GM23338 (cell line): ENCODE results near the gene GID4. TPM values are rescaled to one million over a fixed set of nuclear protein-coding genes. Genes with fewer than 3 reads are reported as not detected.

Experiments used
- ATAC-seq: fragments of 200-7000 bp; cut with Tn5 transposase; 3 replicates; pipeline ENCODE4 v1.9.1; 2020
- DNase-seq: peaks from one replicate; pipeline ENCODE4 v3.0.0-alpha.2; 2015; ENCODE audit warnings: low spot score
- H2AFZ ChIP-seq: fragments of 200-600 bp; sonication (generic); 2 replicates; pipeline ENCODE4 v1.8.0; 2016; ENCODE audit warnings: antibody characterized with exemption, mild to moderate bottlenecking, moderate library complexity
- H3F3A ChIP-seq: fragments of 200-600 bp; sonication (generic); replicated peaks from 2 replicates; pipeline ENCODE4 v1.8.0; 2017; ENCODE audit warnings: antibody characterized with exemption, mixed run types, low read depth
- H3K27ac ChIP-seq: fragments of 200-600 bp; sonication (generic); 2 replicates; pipeline ENCODE4 v1.6.1; 2016; ENCODE audit warnings: low read depth
- H3K27me3 ChIP-seq: fragments of 200-600 bp; sonication (generic); 2 replicates; pipeline ENCODE4 v1.8.0; 2016; ENCODE audit warnings: mild to moderate bottlenecking, mixed run types, moderate library complexity; ENCODE audit not compliant: insufficient read depth
- H3K36me3 ChIP-seq: fragments of 200-600 bp; sonication (generic); 2 replicates; pipeline ENCODE4 v1.8.0; 2016; ENCODE audit warnings: mild to moderate bottlenecking; ENCODE audit not compliant: insufficient read depth
- H3K4me1 ChIP-seq: fragments of 200-600 bp; sonication (generic); 2 replicates; pipeline ENCODE4 v1.8.0; 2016; ENCODE audit warnings: mild to moderate bottlenecking, moderate library complexity; ENCODE audit not compliant: insufficient read depth
- H3K4me2 ChIP-seq: fragments of 200-600 bp; sonication (generic); 2 replicates; pipeline ENCODE4 v1.7.1; 2017; ENCODE audit warnings: mixed run types
- H3K4me3 ChIP-seq: fragments of 200-600 bp; sonication (generic); 2 replicates; pipeline ENCODE4 v1.6.1; 2016; ENCODE audit warnings: mixed run types
- H3K79me2 ChIP-seq: fragments of 200-600 bp; sonication (generic); replicated peaks from 2 replicates; pipeline ENCODE4 v1.8.0; 2017; ENCODE audit warnings: mild to moderate bottlenecking; ENCODE audit not compliant: insufficient read depth
- H3K9me2 ChIP-seq: fragments of 200-600 bp; sonication (generic); 2 replicates; pipeline ENCODE4 v1.8.0; 2017; ENCODE audit not compliant: insufficient read depth
- H4K20me1 ChIP-seq: fragments of 200-600 bp; sonication (generic); replicated peaks from 2 replicates; pipeline ENCODE4 v1.8.0; 2017; ENCODE audit warnings: mild to moderate bottlenecking; ENCODE audit not compliant: insufficient read depth
- H3K27ac Mint-ChIP-seq: 2 replicates; pipeline ENCODE4 v1.8.0; 2020; ENCODE audit warnings: inconsistent platforms, mild to moderate bottlenecking, moderate library complexity, mixed read lengths
- H3K27me3 Mint-ChIP-seq: 3 replicates; pipeline ENCODE4 v1.8.0; 2022; ENCODE audit warnings: low read depth, mild to moderate bottlenecking, moderate library complexity, mixed read lengths, inconsistent platforms; ENCODE audit not compliant: insufficient read depth, poor library complexity
- H3K36me3 Mint-ChIP-seq: 3 replicates; pipeline ENCODE4 v1.8.0; 2021; ENCODE audit warnings: low read depth, mild to moderate bottlenecking, inconsistent platforms, moderate library complexity, mixed read lengths
- H3K4me1 Mint-ChIP-seq: 3 replicates; pipeline ENCODE4 v1.8.0; 2020; ENCODE audit warnings: mild to moderate bottlenecking, inconsistent platforms, mixed read lengths
- H3K4me3 Mint-ChIP-seq: 3 replicates; pipeline ENCODE4 v1.8.0; 2021; ENCODE audit warnings: moderate library complexity, mild to moderate bottlenecking, inconsistent platforms, mixed read lengths
- H3K9me3 Mint-ChIP-seq: 3 replicates; pipeline ENCODE4 v1.8.0; 2020; ENCODE audit warnings: moderate library complexity, mild to moderate bottlenecking, inconsistent platforms, mixed read lengths
- CREB1 ChIP-seq: fragments of 250-450 bp; sonication (Bioruptor Pico); IDR thresholded peaks from 2 replicates; pipeline ENCODE4 v1.5.0; 2020; ENCODE audit warnings: low read depth, mild to moderate bottlenecking, moderate library complexity
- EZH2 ChIP-seq: fragments of 200-600 bp; sonication (generic); IDR thresholded peaks from one replicate; pipeline ENCODE4 v1.8.0; 2017; ENCODE audit warnings: antibody characterized with exemption, mild to moderate bottlenecking, low read depth; ENCODE audit not compliant: unreplicated experiment
- EZH2phosphoT487 ChIP-seq: fragments of 200-600 bp; sonication (generic); IDR thresholded peaks from one replicate; pipeline ENCODE4 v1.8.1; 2018; ENCODE audit warnings: antibody characterized with exemption; ENCODE audit not compliant: unreplicated experiment
- JUNB ChIP-seq: IDR thresholded peaks from one replicate; pipeline ENCODE4 v1.6.1; 2016; ENCODE audit warnings: antibody characterized with exemption; ENCODE audit not compliant: unreplicated experiment
- NANOG ChIP-seq: IDR thresholded peaks from 2 replicates; pipeline ENCODE4 v1.6.1; 2016; ENCODE audit warnings: antibody characterized with exemption, borderline replicate concordance
- POLR2AphosphoS5 ChIP-seq: IDR thresholded peaks from 2 replicates; pipeline ENCODE4 v1.6.1; 2016; ENCODE audit warnings: antibody characterized with exemption, low read depth
- STAT1 ChIP-seq: IDR thresholded peaks from one replicate; pipeline ENCODE4 v1.6.1; 2016; ENCODE audit warnings: antibody characterized with exemption; ENCODE audit not compliant: unreplicated experiment
- ZNF114 ChIP-seq: fragments of 250-450 bp; sonication (Bioruptor Pico); IDR thresholded peaks from 2 replicates; pipeline ENCODE4 v1.5.0; 2020; ENCODE audit warnings: mild to moderate bottlenecking, moderate library complexity
- ZNF331 ChIP-seq: fragments of 250-450 bp; sonication (Bioruptor Pico); IDR thresholded peaks from 2 replicates; pipeline ENCODE4 v1.5.0; 2020; ENCODE audit warnings: low read depth, mild to moderate bottlenecking, moderate library complexity
- polyA plus RNA-seq: library from polyadenylated mRNA; unstranded; fragments of >200 nt; fragmentation: Nextera tagmentation; extraction: Ambion mirVana; gene quantifications from 2 replicates; pipeline ENCODE4 v1.2.1, GENCODE V29; 2016
- total RNA-seq: library from RNA; depleted of rRNA; stranded (reverse); fragments of >200 nt; shearing (Covaris generic); gene quantifications from 2 replicates; pipeline ENCODE4 v1.2.3, GENCODE V29; 2014
- TF ChIP-seq, protein P1 (sequence below): IDR thresholded peaks from one replicate; pipeline ENCODE4 v1.6.1; 2018; ENCODE audit warnings: antibody characterized with exemption; ENCODE audit not compliant: unreplicated experiment
- TF ChIP-seq, protein P2 (sequence below): IDR thresholded peaks from 2 replicates; pipeline ENCODE4 v1.6.1; 2016; ENCODE audit warnings: antibody characterized with exemption
- TF ChIP-seq, protein P3 (sequence below), 2 experiments: fragments of 200-600 bp in 1 of 2; sonication (generic) in 1 of 2; conservative IDR thresholded peaks; 2 replicates each; pipeline versions ENCODE4 v1.5.1 to v1.6.1; 2016 to 2017; ENCODE audit warnings: antibody characterized with exemption in 2 of 2, low read depth in 2 of 2, mild to moderate bottlenecking in 2 of 2, moderate library complexity in 1 of 2

GID4 gene
- total and polyA plus RNA-seq, 2 experiments from 2014 or later = 6.3 to 11.2 TPM

DNA sequence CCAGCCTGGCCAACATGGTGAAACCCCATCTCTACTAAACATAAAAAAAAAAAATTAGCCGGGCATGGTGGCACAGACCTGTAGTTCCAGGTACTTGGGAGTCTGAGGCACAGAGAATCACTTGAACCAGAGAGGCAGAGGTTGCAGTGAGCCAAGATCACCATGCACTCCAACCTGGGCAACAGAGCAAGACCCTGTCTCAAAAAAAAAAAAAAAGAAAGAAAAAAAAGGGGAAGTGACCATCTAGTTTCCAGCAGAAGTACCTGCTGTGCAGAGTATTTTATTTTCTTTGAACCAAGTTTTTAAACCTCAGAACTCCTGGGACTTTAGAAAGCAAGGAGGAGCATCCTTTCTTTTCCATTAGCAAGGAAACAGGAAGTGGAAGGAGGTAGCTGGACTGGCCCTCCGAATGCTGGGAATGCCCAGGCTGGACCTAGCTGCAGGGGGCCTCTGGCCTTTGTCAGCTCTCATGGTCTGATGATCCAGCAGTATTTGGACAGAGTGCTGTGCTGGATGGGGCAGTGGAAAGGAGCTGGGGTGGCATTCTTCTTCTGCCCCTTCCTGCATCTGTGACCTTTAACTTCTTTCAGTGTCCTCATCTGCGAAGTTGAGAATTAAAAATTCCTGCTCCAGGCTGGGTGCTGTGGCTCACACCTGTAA lies 6.6 kb downstream of the GID4 start (continued):
- TF ChIP-seq, protein P1, sequence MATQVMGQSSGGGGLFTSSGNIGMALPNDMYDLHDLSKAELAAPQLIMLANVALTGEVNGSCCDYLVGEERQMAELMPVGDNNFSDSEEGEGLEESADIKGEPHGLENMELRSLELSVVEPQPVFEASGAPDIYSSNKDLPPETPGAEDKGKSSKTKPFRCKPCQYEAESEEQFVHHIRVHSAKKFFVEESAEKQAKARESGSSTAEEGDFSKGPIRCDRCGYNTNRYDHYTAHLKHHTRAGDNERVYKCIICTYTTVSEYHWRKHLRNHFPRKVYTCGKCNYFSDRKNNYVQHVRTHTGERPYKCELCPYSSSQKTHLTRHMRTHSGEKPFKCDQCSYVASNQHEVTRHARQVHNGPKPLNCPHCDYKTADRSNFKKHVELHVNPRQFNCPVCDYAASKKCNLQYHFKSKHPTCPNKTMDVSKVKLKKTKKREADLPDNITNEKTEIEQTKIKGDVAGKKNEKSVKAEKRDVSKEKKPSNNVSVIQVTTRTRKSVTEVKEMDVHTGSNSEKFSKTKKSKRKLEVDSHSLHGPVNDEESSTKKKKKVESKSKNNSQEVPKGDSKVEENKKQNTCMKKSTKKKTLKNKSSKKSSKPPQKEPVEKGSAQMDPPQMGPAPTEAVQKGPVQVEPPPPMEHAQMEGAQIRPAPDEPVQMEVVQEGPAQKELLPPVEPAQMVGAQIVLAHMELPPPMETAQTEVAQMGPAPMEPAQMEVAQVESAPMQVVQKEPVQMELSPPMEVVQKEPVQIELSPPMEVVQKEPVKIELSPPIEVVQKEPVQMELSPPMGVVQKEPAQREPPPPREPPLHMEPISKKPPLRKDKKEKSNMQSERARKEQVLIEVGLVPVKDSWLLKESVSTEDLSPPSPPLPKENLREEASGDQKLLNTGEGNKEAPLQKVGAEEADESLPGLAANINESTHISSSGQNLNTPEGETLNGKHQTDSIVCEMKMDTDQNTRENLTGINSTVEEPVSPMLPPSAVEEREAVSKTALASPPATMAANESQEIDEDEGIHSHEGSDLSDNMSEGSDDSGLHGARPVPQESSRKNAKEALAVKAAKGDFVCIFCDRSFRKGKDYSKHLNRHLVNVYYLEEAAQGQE = no peak
- no peak for TF ChIP-seq STAT1
- TF ChIP-seq POLR2AphosphoS5 = no peak
- no peak for TF ChIP-seq ZNF331

DNA sequence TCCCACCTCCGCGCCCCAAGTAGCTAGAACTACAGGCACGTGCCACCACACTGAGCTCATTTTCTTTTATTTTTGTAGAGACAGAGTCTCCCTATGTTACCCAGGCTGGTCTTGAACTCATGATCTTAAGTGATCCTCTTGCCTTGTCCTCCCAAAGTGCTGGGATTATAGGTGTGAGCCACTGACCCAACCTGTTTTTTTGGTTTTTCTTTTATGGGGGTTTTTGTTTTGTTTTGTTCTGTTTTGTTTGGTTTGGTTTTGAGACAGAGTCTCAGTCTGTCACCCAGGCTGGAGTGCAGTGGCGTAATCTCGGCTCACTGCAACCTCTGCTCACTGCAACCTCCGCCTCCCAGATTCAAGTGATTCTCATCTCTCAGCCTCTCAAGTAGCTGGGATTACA lies 16.4 kb downstream of the GID4 start:
- H3K36me3 Mint-ChIP-seq = peaks cover 22% of the 10 kb centered on the region
- Histone ChIP-seq H4K20me1 (0 out of 2 replicates have a peak, but pooled peaks cover 7% of the 10 kb centered on the region), H3K36me3 (peaks cover 4% of the 10 kb centered on the region; the same call in 1 of the 2 replicates), H3K9me2 (no peaks in the 10 kb centered on the region), H3K4me1 (no peaks in the 10 kb centered on the region), H2AFZ (no peak overlapping the region), H3F3A (no peaks in the 10 kb centered on the region), H3K4me3 (no peak overlapping the region), H3K27ac (no peak overlapping the region), H3K79me2 (no peaks in the 10 kb centered on the region), H3K4me2 (no peak overlapping the region), H3K27me3 (no peaks in the 10 kb centered on the region)
- no peak for DNase-seq
- H3K4me1 Mint-ChIP-seq = no peaks in the 10 kb centered on the region
- no peaks in the 10 kb centered on the region for H3K9me3 Mint-ChIP-seq
- no peak for ATAC-seq
- H3K4me3 Mint-ChIP-seq = no peak overlapping the region
- H3K27ac Mint-ChIP-seq = no peak overlapping the region
- H3K27me3 Mint-ChIP-seq = peaks cover 1% of the 10 kb centered on the region
- no peak for TF ChIP-seq CREB1
- TF ChIP-seq POLR2AphosphoS5 = no peak
- TF ChIP-seq, protein P2, sequence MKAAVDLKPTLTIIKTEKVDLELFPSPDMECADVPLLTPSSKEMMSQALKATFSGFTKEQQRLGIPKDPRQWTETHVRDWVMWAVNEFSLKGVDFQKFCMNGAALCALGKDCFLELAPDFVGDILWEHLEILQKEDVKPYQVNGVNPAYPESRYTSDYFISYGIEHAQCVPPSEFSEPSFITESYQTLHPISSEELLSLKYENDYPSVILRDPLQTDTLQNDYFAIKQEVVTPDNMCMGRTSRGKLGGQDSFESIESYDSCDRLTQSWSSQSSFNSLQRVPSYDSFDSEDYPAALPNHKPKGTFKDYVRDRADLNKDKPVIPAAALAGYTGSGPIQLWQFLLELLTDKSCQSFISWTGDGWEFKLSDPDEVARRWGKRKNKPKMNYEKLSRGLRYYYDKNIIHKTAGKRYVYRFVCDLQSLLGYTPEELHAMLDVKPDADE = no peak
- TF ChIP-seq NANOG = no peak
- no peak for TF ChIP-seq ZNF331
- TF ChIP-seq STAT1 = no peak
- TF ChIP-seq EZH2phosphoT487 = no peak
- TF ChIP-seq, protein P1 = no peak
- no peak for TF ChIP-seq ZNF114 (CRISPR knock-in tag)
- no peak for TF ChIP-seq EZH2
- TF ChIP-seq, protein P3, sequence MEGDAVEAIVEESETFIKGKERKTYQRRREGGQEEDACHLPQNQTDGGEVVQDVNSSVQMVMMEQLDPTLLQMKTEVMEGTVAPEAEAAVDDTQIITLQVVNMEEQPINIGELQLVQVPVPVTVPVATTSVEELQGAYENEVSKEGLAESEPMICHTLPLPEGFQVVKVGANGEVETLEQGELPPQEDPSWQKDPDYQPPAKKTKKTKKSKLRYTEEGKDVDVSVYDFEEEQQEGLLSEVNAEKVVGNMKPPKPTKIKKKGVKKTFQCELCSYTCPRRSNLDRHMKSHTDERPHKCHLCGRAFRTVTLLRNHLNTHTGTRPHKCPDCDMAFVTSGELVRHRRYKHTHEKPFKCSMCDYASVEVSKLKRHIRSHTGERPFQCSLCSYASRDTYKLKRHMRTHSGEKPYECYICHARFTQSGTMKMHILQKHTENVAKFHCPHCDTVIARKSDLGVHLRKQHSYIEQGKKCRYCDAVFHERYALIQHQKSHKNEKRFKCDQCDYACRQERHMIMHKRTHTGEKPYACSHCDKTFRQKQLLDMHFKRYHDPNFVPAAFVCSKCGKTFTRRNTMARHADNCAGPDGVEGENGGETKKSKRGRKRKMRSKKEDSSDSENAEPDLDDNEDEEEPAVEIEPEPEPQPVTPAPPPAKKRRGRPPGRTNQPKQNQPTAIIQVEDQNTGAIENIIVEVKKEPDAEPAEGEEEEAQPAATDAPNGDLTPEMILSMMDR (conservative IDR thresholded peaks at IDR 0.05; ENCODE audit: low read depth in 2 of 2) = no peak
- no peak for TF ChIP-seq JUNB
